Sigmoid colon (tissue), 4 donors: ENCODE results near the gene FOXI3.

Experiments used
- CTCF ChIP-seq, 4 experiments: fragments of 450-650 bp in 3 of 4; fragments of 200-600 bp in 1 of 4; IDR thresholded peaks; one replicate each; pipeline ENCODE4 v1.5.1; 2016 to 2019; ENCODE audit warnings: antibody characterized with exemption in 4 of 4, mild to moderate bottlenecking in 3 of 4, moderate library complexity in 2 of 4
- POLR2AphosphoS5 ChIP-seq, 4 donors: sonication (generic); formaldehyde crosslinking; IDR thresholded peaks; one replicate each; pipeline ENCODE4 v1.6.1; 2017; ENCODE audit warnings: antibody characterized with exemption in 4 of 4

DNA sequence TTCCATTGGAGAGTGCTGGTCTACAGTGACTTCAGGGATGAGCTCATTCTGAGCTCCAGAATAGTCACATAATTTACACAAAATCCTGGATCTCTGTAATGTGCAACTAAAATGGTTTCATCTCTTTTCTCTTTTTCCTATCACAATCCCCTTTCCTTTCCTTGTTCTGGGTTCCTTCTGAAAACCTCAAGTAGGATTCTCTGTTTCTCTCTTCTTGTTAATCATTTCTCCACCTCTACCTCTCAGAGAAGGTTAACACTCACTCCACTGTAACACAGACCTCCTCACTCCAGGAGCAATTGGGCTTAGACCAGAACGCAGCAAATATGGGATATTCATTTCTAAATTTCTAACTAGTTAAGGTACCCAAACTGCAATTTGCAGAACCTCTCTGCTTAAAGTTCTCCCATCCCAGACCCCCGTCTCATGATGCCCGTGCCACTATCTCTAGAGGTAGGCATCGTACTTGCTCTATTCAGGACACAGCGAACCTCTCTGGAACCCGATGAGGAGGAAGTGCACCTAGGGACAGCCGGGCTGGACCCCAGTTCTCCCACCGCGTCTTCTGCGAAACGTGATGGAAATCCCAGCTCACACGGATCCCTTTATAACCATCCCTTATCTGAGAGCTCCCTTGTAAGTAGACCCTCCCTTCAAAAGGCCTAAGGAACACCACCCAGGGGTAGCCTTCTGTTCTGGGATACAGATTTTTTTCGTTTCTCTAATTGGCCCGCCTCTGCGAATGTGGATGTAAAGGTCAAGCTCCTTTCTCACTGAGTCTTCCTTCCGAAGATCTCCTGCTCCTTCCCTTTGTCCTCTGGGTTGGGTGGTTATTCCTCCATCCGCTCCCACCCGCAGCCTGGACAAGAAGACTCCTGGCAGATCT lies 1.3 kb downstream of the FOXI3 start:
- TF ChIP-seq CTCF (IDR thresholded peaks at IDR 0.05) (no peak), POLR2AphosphoS5 (IDR thresholded peaks at IDR 0.05) (no peak)
